Suprapubic skin (tissue), 3 donors: ENCODE data around the gene CCSAP.

ENCODE experiments used
- EP300 ChIP-seq: sonication (generic); formaldehyde crosslinking; IDR thresholded peaks from one replicate; pipeline ENCODE4 v1.6.1; 2017; ENCODE audit warnings: antibody characterized with exemption
- POLR2A ChIP-seq, 2 donors: fragments of 450-650 bp; IDR thresholded peaks; one replicate each; pipeline ENCODE4 v1.6.1; 2017; ENCODE audit warnings: antibody characterized with exemption in 2 of 2, mild to moderate bottlenecking in 2 of 2, moderate library complexity in 2 of 2
- TF ChIP-seq, protein P1 (sequence below), 2 donors: fragments of 200-600 bp in 1 of 2; fragments of 450-650 bp in 1 of 2; sonication (generic) in 1 of 2; IDR thresholded peaks; one replicate each; pipeline ENCODE4 v1.5.1; 2016 to 2019; ENCODE audit warnings: antibody characterized with exemption in 2 of 2, mild to moderate bottlenecking in 1 of 2, moderate library complexity in 1 of 2

DNA sequence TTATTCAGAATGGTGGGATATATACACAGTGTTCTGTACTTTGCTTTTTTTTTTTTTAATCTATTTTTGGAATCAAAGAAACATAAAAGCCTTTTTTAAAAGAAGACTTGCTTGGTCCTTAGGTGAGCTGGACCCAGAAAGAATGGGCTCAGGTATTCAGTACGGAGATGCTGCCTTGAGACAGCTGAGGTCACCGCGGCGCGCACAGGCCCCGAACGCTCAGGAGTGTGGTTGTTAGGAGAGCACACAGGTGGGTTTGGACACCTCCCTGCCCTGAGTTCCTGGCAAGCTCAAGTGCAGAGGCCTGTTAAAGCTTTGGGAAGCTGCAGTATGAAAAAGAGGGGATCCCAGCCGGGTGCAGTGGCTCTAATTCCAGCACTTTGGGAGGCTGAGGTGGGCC lies 40.1 kb downstream of the CCSAP start:
- TF ChIP-seq, protein P1, sequence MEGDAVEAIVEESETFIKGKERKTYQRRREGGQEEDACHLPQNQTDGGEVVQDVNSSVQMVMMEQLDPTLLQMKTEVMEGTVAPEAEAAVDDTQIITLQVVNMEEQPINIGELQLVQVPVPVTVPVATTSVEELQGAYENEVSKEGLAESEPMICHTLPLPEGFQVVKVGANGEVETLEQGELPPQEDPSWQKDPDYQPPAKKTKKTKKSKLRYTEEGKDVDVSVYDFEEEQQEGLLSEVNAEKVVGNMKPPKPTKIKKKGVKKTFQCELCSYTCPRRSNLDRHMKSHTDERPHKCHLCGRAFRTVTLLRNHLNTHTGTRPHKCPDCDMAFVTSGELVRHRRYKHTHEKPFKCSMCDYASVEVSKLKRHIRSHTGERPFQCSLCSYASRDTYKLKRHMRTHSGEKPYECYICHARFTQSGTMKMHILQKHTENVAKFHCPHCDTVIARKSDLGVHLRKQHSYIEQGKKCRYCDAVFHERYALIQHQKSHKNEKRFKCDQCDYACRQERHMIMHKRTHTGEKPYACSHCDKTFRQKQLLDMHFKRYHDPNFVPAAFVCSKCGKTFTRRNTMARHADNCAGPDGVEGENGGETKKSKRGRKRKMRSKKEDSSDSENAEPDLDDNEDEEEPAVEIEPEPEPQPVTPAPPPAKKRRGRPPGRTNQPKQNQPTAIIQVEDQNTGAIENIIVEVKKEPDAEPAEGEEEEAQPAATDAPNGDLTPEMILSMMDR (IDR thresholded peaks at IDR 0.05), result no peak
- TF ChIP-seq POLR2A (IDR thresholded peaks at IDR 0.05), result no peak
- TF ChIP-seq EP300, result no peak
